GM21423 (cell line): ENCODE data around the gene AFF2.

Experiments
- ATAC-seq: cut with Tn5 transposase; IDR thresholded peaks from one replicate; pipeline ENCODE4 v1.9.1; 2021; ENCODE audit warnings: mild to moderate bottlenecking, moderate library complexity; ENCODE audit not compliant: unreplicated experiment

The AFF2 gene

DNA sequence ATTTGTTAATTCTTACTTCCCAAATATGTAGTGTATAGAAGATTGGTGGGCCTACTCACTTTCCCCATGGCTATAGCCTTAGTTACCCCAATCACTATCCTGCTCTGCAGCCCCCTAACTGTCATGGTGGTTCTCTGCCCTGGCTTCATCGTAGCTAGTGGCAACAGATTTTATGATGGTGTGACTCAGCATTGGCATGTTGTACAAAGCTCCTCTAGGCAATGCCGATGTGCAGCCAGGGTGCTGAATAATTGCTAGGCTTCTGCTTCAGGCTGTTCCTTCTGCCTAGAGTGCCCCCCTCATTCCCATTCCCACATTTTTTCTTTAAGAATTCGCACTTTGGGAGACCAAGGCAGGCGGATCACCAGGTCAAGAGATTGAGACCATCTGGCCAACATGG, 35.2 kb downstream of the AFF2 start:
- no peak for ATAC-seq

DNA sequence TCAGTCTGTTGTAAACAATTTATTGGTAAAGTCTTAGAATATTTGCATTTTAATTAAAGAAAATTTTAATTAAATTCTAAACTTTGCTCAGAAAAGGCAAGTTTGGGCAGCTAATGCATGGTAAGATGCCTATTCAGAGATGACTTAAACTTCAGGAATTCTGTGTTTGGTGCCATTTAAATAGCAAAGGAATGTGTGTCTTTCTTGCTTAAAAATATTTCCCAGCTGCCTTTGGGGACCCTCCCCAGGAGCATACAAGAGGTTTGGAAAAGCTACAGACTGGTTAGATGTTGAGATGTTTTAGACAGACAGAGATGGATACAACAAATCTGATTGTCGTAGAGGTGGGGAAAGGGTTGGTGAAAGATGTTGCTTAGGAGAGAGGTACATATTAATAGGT, 36.5 kb downstream of the AFF2 start:
- no peak for ATAC-seq

DNA sequence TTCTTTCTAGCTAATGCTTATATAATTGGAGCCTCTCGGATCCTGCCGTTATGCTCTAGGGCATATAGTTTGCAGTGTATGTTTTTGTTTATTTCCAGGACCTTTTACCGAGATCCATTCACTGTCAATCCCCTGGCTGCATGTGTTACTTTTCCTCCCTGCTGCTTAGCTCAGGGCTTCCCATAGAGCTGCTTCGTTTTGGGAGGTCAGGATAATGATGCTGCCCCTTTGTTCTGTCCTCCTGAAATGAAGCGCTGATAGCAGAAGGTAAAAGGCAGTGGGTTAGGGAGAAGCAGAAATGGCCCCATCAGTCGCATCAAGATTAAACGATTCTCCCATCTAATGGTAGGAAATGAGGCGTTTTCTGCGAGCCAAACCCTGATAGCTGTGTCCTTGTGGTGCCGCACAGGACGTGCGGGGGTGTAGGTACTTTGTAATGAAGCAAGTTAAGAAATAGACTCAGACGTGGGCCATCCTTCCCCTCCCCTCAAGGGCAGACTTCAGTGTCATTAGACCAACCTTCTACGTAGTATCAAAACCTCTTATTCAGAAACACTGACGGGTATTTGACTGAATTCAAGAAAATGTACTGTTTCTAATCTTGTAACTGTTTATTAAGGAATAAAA, 37.3 kb downstream of the AFF2 start:
- ATAC-seq: no peak

DNA sequence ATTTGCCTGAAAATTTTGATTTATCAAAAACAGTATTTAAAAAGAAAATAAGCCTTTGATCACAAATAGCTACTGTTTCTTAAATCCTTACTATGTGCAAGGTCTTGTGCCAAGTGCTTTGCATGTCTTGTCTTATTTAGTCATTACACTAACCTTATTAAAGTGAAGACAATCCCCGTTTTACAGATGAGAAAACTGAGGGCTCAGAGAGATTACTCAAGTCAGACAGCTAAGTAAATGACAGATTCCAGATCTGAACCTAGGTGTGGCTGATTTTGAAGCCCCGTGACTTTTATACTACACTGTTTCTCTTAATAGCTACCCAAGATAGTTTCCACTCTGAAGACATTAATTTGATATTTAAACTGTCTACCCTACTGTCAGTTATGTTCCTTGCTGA, 38.2 kb downstream of the AFF2 start:
- no peak for ATAC-seq

DNA sequence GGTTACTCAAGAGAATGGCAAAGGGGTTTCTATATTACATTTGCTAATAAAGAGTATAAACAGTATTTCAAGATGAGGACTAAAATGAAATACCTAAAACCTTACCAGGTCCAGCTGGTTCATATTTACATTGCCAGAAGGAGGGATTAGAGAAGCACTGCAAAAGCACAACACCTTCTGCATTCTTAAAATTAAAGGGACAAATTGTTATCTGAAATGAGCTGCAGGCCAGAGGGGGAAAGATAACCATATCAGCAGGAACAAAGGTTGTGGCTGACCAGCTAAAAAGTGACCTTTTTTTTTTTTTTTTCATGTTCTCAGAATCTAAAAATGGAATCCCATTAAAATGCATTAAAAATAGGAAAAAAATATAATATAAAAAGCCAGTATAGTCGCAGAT, 39.7 kb downstream of the AFF2 start:
- no peak for ATAC-seq

DNA sequence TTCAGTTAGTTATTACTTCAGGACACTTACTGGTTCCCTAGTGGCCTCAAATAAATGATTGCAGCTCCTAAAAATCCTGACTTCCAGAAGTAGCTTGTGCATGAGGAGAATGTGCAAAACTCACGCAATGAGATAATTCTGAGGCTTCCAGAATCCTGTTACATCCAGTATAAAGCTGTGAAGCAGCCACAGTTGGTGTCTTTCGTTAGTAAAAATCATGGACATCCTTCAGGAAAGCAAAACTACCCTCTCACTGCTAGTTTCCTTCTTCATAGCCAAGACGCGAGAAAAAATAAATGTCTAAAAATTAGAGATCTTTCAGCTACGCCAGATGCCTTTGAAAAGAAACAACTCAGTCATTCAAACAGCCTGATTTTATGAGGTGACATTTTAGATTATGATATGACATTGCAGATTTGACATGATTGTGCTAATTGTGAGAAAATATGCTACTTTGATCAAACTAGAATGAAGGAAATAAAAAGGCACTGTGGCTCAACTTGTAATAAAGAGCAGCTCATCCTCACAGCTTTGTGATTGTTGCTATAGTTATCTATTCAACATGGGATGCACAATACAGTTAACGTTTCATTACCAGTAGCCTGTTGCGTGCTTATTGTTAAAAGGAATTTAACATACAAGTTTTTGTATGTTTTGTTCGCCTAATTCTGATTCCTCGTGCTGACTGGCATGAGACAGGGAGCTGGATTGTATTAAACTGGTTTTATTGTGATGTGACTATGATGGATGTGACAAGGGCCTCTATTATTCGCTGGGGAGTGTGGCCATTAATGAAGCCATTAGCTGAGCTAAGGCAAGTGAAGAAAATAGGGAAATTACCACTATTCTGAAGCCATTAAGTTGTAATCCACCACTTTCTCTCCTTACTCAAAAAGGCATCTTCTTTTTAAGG, 40.5 kb downstream of the AFF2 start:
- ATAC-seq: peak; percentile 17

DNA sequence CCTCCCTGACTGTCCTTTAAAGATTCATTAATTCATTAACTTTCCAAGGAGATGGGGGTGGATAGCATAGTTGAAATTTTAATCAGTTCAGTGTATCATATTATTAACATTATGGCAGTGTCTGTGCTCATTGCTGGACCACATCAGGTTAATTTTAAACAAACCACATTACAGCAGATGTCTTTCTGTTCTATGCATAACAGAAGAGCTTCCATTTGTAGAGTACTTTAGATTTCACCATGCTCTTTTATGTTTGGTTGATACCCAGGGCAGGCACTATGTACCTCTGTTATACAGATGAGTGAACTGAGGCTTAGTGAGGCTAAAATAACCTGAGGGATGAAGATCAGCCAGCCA, 41.1 kb downstream of the AFF2 start:
- peak; percentile 81 for ATAC-seq

DNA sequence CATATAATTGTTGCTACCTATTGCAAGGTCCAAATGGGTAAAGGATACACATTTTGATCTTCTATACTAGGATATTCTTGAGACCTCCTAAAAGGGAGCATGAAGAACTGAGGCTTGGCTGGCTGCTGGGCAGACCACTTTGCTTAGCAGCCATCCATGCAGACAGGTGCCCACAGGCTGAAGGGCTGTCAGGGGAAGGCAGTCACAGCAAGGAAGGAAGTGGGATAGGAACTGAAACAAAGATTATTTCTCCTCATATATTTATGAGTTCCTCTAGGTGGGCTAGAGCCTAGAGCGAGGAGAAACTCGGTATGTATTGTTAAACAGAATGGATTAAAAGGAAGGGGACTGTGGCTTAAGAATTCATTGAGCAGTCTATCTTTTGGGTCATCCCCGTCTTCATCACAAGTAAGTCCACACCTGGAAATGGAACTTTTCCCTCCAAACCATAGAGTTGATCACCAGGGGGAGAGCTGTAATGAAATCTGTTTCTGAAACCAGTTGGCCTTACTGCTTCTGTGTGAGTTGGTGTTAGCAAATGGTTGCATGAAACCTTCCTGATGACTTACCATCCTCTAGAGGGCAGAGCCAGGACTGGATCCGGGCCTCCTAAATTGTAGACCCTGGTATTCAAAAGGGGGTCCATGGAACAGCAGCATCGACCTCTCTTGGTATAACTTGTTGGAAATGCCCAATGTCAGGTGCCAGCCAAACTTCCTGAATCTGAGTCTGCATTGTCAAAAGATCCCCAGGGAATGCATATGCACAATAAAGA, 42.3 kb downstream of the AFF2 start:
- peak; percentile 48 for ATAC-seq

DNA sequence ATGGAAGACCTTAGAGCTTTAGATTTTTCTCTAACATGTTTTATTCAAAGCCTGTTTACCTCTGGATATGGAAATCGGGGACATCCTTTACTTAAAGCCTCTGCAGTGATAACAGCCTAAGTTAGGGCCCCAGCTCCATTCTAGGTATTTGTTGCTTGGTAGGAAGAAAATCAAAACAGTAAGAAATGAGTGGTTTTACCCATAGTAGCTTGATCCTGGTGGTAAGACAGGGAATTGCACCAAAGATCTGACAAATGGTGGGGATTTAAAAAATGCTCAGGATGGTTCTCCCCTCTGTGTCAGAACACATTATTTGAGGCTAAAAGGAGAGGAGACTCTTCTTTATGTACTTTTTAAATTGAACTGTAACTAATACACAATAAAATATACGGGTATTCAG, 52.4 kb downstream of the AFF2 start:
- ATAC-seq: no peak

DNA sequence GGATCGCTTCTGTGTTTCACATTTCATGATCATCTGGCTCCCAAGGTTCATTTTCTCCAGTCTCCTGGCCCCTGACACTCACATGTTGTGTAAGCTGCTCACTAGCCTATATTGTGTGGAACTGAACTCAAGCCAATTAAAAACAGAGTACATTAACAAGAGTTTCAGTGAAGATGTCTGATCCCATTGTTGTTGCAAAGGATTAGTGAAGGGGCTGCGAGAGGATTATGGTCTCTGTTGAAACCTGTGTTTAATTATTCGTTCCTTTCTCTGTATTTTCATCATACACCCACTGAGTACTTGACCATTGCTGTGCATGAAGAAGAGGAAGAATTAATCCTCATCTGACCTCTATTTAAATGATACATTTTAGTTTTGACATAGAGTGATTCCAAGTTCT, 54.7 kb downstream of the AFF2 start:
- ATAC-seq: no peak

DNA sequence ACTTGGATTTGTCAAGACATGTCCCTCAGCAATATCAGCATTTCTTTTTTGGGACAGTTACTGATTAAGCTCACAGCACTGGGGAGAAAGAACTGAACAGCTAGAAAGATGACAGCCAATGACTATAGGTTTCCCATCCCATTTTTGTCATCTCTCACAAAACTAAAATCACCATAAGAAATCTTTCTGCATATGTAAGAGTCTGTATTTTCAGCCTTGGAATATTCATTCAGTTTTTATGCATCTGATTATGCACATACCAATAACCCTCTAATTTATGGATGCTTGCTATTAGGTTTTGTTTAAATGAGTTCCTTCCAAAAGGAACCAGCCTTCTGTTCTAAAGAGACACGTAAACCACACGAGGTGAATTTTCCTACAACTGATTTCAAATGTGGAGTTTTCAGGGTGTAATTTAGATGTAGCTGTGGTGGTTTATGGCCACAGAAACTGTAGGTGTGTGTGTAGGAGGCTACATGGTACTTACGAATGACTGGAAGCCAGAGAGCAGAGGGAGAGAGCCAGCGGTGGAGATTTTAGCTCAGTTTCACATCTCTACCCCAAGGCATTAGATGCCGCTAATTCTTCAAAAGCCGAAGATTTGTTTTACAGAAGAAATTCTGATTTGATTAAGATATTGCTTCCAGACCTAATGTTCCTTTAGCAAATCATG, 55.3 kb downstream of the AFF2 start:
- ATAC-seq: no peak

DNA sequence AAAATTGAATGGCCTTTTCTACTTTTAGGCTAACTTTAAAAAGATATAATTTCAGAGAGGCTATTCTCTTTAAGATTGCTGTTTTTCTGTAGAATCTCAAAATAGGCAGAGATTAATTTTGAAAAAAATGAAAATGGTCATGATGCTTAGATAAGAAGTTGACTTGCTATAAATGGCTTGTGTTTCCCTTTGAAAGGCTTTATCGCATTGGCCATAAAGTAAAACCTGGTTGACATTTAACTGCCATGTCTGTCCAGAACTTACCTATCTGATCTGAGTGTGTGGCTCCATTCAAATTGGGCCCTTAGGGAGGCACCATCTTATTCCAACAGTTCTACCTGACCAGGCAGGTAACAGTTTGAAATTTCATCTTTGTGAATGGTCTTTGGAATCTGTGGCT, 56.1 kb downstream of the AFF2 start:
- no peak for ATAC-seq

DNA sequence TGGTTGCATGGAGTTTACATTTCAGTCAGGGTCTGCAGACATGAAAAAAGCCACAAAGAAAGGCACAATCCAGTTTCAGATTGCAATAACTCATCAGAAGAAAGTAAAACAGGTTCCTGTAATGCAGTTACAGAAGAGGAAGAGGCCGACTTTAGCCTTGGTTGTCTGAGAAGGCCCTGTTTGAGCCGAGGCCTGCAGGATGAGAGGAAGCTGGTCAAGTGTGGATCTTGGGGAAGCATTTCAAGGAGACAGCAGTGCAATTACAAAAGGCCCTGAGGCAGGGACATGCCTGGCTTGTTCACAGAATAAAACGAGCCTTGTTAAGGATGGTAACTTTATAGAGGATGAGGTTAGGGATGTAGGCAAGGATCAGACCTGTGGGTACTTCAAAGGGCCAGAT, 62.4 kb downstream of the AFF2 start:
- no peak for ATAC-seq

DNA sequence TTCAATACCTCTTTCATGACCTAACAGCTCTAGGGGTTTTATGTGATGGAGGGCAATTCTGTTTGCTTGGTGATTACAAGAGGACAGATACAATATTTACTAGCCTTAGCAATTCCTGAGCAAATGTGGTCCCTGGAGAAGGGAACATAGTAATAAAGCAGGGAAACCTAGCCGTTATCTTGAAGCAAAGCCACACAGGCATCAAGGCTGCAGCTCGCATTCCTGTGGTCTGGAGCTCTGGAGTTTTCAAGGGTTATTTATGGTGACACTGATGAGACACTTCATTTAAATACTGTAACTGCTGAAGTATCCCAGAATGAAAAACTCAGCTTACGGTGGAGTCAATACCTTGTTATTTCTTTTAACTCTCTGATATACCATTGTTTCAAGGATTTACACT, 66.8 kb downstream of the AFF2 start:
- no peak for ATAC-seq

DNA sequence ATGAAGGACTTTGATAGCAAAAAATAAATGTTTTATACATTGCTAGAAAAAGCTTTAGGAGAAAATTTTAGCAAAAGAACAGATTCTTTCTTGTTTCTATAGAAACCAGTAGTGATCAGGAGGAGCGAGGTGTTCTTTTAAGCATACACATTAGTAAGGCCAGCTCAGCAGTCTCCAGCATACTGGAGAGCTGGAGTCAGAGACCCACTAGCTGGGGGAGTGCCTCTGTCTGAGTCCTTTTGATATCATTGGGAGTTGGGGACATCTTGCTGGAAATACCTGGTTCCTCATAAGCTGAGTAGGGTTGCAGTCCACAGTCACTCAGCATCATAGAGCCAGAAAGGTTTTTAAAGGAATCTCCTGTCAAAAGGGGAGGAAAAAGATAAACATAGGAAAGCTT, 67.4 kb downstream of the AFF2 start:
- ATAC-seq: no peak

DNA sequence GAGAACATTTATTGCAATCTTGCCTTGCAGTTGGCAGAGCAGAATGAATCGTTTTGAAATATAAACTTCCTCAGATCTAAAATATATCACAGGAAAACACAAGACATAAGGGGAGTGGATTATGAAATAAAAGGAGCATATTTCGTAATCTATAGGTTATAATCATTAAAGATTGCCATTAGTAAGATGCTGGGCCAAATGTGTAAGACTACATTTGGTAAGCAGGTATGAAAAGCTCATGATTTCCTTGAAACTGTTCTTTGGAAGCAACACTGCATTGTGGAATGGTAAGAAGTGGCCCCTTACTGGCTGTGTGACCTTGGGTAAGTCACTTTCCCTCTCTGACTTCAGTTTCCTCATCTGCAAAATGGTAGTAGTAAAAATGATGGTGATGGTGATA, 68.3 kb downstream of the AFF2 start:
- no peak for ATAC-seq

DNA sequence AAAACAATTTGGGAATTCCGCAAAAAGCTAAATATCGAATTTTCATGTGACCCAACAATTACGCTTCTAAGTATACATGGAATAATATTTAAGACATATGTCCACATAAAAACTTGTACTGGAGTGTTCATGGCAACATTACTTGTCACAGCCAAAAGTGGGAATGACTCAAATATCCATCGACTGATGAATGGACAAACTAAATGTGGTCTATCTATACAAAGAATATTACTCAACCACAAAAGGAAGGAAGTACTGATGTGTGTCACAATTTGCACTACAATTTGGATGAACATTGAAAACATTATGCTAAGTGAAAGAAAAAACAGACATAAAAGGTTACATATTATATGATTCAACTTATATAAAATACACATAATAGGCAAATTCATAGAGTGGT, 71.9 kb downstream of the AFF2 start:
- no peak for ATAC-seq

DNA sequence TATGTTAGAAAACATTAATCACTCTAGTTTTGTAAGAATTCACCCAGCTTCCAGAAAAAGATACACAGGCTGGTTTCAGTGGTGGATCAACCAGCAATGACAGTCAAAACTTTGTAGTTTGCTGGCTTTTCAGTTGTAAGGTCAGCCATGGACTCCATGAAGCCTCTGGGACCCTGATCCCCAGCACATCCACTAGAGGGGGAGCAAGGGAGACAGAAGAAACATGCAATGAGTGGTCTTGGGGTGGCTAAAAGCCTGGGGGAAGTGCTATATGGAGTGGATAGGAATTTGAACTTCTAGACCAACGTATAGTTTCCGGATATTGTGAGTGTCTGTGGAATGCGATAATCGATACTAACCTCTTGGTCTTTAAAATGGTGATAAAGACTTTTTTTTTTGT, 72.7 kb downstream of the AFF2 start:
- ATAC-seq: no peak

DNA sequence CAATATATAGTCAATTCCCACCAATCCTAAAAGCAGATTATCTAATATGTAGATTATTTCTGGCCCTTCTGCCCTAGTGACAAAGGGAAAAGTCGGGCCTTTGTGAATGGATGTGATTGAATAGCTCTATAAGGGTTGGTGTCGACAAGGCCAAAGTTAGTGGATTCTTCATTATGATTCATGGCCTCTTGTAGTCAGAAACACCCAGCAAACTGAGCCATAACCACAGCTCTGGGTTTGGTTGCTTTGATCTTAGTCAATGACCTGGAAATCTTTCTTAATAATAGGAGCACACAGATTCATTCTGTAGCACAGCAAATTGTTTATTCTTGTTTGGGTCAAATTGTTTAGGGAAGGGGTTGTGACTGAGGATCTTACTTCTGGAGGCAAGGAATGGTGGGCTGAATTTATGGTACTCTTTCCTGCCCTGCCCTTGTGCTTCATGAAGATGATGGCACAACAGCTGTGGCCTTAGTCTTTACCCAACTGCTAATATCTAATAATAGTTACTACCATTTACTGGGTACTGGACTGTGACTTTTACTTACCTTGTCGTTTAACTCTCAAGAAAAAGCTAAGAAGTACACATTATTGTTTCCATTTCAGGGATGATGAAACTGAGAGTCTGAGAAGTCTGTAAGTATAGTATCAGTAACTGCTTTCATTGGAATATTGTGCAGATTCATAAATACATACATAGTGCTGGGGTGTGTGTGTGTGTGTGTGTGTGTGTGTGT, 74.0 kb downstream of the AFF2 start:
- no peak for ATAC-seq

DNA sequence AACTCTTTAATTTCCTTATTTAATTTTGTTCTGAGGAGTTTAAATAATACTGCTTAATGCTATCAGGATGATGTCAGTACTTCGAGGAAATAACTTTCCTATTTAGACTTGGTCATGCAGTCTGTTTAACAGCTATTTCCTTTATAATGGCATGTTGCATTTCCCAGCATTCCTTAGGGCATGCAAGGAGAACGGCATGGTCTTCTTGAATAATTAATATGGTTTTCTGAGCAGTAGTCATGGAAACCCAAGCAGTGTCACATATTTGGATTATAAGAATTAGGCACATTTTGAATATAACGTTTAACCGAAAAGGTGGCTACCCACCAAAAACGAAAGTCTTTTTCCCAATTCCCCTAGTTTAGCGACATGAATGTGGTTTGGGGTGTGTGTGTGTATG, 76.0 kb downstream of the AFF2 start:
- no peak for ATAC-seq

DNA sequence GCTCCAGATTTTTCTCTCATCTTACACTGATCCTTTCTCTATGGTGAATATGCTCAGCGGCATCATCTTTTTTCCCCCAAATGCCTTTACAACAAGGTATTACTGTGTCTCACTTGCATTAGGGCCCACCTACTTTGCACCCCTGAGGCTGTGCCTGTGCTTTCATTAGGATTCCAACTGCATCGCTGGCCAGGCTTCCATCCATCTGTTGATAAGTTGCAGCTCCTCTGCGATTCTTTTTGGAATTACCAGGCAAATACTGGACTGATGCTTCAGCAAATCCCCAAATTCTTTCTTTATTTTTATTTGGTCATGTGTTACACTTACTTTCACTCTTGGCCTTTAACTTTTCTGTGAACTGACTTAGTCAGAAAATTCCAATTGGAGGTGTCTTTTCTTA, 77.3 kb downstream of the AFF2 start:
- no peak for ATAC-seq
